ENCODE data around the gene MRPS23.

Gene MRPS23

DNA sequence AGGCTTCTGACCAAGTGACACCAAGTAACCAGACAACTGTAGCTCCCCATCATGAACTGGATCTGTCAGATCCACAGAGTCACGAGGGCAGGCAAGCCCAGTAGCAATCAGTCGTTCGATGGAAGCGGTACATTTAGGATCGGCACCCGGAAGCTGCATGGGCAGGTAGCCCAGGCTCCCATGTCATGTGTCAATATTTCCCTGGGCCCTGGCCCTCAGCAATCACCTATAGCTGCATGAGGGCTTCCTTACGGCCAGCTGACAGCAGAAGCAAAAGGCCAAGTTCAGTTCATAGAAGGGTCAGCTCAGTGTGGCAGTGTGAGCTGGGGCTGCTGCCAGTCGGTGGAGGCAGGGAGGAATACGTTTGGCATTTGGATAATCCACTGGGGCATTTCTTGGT lies 31.8 kb downstream of the MRPS23 start:
- no peaks in the 10 kb centered on the region for H3K27me3 ChIP-seq (ENCODE audit: insufficient read depth, low read depth, severe bottlenecking)
- H3K9me3 ChIP-seq (ENCODE audit: severe bottlenecking): peaks cover 3% of the 10 kb centered on the region
- TF ChIP-seq, protein P1, sequence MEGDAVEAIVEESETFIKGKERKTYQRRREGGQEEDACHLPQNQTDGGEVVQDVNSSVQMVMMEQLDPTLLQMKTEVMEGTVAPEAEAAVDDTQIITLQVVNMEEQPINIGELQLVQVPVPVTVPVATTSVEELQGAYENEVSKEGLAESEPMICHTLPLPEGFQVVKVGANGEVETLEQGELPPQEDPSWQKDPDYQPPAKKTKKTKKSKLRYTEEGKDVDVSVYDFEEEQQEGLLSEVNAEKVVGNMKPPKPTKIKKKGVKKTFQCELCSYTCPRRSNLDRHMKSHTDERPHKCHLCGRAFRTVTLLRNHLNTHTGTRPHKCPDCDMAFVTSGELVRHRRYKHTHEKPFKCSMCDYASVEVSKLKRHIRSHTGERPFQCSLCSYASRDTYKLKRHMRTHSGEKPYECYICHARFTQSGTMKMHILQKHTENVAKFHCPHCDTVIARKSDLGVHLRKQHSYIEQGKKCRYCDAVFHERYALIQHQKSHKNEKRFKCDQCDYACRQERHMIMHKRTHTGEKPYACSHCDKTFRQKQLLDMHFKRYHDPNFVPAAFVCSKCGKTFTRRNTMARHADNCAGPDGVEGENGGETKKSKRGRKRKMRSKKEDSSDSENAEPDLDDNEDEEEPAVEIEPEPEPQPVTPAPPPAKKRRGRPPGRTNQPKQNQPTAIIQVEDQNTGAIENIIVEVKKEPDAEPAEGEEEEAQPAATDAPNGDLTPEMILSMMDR (IDR thresholded peaks at IDR 0.05; ENCODE audit: low read depth, low read length): no peak
- DNase-seq: no peak
- H3K4me3 ChIP-seq (ENCODE audit: low read depth, low read length): no peak overlapping the region
- H3K27ac ChIP-seq: no peak overlapping the region
- no peaks in the 10 kb centered on the region for H3K36me3 ChIP-seq

DNA sequence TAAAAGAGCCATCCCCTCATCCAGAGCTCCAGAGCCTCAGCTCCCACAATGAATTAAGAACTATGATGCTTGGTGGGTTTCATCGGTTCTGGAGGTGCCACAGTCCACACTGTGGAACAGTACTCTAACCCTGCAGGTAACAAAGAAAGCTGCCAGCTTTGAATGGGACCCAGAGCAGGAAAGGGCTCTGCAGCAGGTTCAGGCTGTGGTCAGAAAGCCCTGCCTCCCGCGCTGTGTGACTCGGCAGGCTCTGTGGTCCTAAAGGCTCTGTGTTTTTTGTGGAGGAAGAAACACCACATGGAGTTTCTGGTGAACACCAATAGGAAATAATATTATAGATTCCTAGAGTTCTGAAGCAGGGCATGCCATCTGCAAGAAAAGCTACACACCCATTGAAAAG lies 32.5 kb downstream of the MRPS23 start:
- H3K27ac ChIP-seq: no peak overlapping the region
- H3K9me3 ChIP-seq (ENCODE audit: severe bottlenecking): peaks cover 3% of the 10 kb centered on the region
- TF ChIP-seq, protein P1 (IDR thresholded peaks at IDR 0.05; ENCODE audit: low read depth, low read length): no peak
- no peaks in the 10 kb centered on the region for H3K27me3 ChIP-seq (ENCODE audit: insufficient read depth, low read depth, severe bottlenecking)
- H3K4me3 ChIP-seq (ENCODE audit: low read depth, low read length): no peak overlapping the region
- DNase-seq: no peak
- no peaks in the 10 kb centered on the region for H3K36me3 ChIP-seq

DNA sequence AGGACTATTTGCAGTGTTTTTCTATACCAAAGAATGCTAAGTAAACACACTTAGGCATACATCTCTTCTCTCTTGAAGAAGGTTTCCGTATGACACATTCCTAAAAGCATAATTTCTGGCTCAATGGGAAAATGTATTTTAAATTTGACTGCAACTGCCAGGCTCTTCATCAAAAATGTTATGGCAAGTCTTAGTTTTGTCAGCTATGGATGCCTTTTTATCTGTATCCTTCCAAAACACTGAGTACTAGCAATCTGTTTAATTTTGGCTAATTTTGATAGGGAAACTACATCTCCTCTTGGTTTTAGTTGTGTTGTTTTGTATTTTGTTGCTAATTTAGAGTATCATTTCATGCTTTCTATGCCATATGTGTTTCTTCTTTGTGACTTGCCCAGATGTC lies 35.4 kb downstream of the MRPS23 start:
- TF ChIP-seq, protein P1 (IDR thresholded peaks at IDR 0.05; ENCODE audit: low read depth, low read length): no peak
- DNase-seq: no peak
- peaks cover 3% of the 10 kb centered on the region for H3K9me3 ChIP-seq (ENCODE audit: severe bottlenecking)
- no peak overlapping the region for H3K4me3 ChIP-seq (ENCODE audit: low read depth, low read length)
- H3K27me3 ChIP-seq (ENCODE audit: insufficient read depth, low read depth, severe bottlenecking): no peaks in the 10 kb centered on the region
- no peaks in the 10 kb centered on the region for H3K36me3 ChIP-seq
- H3K27ac ChIP-seq: no peak overlapping the region

DNA sequence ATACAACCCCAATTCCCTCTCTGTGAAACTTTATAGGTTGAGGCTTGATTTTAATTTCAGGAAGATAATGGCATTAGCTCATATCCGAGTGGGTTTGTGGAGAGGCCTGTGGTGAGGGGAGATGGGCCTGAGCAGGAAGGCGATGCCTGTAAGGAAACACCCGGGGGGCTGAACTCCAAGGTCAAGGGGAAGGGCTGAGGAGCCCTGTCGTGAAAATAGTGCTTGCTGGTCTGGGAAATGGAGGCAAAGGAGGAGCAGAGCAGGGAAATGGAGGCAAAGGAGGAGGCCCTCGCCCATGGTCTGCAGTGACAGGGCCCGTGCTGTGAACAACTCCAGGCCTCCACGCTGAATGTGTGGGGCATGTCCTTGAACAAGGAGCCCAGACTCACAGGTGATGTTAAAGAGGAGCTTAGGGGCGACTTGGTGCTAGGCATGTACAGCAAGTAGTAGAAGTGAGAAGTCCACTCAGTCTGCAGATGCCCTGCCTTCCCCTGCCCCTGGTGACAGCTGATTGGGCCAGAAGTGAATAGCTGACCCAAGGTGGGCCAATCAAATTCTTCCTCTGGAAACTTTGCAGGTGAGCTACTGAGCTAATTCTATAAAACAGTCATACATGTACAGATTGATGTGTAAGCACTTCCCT lies 38.1 kb downstream of the MRPS23 start:
- Histone ChIP-seq H3K9me3 (ENCODE audit: severe bottlenecking) (peaks cover 19% of the 10 kb centered on the region), H3K27me3 (ENCODE audit: insufficient read depth, low read depth, severe bottlenecking) (no peaks in the 10 kb centered on the region), H3K36me3 (no peaks in the 10 kb centered on the region), H3K4me3 (ENCODE audit: low read depth, low read length) (no peak overlapping the region), H3K27ac (peak overlapping the region; percentile 4)
- TF ChIP-seq, protein P1 (IDR thresholded peaks at IDR 0.05; ENCODE audit: low read depth, low read length): no peak
- DNase-seq: no peak

DNA sequence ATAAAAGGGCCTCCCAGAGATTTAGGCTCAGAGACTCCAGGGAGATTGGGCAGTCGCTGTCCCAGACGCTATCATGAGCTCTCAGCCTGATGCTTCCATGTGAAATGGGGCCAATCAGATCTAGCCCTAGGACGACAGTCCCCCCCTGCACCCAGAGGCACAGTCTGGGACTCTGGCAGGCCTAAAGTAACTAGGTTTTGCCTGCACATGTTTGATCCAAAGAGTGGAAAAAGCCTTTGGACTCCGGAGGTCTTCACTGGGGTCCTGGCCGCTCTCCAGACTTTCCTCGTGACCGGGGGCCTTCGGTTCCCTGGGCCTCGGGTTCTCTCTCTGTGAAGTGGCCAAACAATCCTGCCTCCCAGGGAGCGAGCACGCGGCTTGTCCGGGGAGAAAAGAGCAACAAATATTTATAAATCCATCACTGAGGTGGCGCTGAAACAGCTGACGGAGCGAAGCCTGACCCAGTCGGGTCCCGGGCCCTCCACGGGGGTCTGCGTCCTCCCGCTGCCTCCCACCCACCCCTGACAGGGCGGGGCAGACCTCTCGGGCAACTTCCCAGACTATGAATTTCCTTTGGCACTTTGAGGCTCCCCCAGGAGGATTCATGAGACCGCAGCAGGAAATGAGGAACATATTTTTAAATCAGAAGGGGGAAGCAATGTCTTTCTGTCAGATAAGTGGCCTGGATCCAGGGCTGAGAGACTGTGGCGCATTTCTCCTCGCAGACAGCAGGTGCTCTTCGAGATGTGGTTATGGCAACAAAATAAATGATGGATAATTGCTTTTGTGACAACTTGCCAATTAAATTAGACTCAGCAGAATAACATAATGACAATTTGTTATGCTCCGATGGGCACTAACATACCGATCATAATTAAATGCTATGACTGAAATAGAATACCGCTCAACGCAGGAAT lies 38.9 kb downstream of the MRPS23 start:
- peak; percentile 34 for DNase-seq
- Histone ChIP-seq H3K4me3 (ENCODE audit: low read depth, low read length) (no peak overlapping the region), H3K27ac (peak overlapping the region; percentile 56), H3K36me3 (no peaks in the 10 kb centered on the region), H3K27me3 (ENCODE audit: insufficient read depth, low read depth, severe bottlenecking) (no peaks in the 10 kb centered on the region), H3K9me3 (ENCODE audit: severe bottlenecking) (peaks cover 19% of the 10 kb centered on the region)
- TF ChIP-seq, protein P1 (IDR thresholded peaks at IDR 0.05; ENCODE audit: low read depth, low read length): no peak
